GM18499 (cell line): ENCODE results near the gene TET2.

Source experiments
- ATAC-seq: cut with Tn5 transposase; IDR thresholded peaks from one replicate; pipeline ENCODE4 v1.9.1; 2021; ENCODE audit warnings: moderate number of reproducible peaks; ENCODE audit not compliant: insufficient read depth, unreplicated experiment

Gene TET2

DNA sequence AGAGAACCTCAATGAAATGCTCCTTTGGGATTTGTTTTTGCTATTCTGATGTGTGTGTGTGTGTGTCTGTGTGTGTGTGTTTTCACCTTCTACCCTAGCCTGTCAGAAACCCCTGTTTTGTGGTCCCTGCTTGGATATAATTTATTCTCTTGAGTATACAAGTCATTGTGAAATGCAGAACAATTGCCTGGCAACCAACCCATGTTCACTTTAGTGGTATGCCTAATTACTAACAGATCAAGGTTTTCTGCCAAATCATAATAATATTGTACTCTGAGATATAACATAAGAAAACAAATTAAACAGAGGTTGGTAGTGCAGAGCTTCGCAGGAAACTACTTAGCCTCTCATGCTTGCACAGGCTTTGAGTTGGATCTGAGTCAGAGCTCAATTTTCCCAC, 7.0 kb upstream of the TET2 start:
- ATAC-seq: no peak

DNA sequence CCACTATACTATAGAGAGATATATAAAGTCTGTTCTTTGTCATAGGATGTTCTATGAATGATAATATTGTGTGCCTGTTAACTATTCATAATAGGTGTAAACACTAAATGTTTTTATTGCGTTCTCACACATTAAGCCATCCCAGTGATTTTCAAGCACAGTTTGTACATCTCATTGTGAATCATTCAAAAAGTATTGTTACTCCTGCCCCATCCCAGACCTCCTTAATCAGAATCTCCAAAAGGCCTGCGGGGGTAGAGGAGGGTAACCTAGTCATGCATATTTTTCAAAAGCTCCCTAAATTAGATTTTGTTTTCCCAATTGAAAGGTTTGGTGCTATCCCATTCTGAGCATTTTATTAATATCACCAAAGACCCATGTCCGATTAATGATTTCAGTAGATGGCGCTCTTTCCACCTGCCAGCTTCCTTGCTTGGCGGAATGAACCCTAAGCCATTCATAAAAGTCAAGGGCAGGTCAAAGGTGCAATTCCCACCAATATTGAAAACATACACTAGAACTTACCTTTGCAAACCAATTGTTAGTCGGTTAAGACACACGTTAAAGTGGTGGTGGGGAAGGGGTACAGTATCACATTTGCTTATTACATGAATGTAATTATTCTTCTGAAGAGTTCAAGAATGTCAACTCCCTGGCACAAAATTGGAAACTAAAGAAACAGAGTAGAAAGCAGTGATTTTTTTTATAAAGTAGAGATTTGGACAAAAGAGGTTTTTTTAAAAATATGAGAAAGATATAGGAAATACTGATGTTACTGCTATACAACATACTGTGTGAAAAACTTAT, 5.8 kb upstream of the TET2 start:
- no peak for ATAC-seq

DNA sequence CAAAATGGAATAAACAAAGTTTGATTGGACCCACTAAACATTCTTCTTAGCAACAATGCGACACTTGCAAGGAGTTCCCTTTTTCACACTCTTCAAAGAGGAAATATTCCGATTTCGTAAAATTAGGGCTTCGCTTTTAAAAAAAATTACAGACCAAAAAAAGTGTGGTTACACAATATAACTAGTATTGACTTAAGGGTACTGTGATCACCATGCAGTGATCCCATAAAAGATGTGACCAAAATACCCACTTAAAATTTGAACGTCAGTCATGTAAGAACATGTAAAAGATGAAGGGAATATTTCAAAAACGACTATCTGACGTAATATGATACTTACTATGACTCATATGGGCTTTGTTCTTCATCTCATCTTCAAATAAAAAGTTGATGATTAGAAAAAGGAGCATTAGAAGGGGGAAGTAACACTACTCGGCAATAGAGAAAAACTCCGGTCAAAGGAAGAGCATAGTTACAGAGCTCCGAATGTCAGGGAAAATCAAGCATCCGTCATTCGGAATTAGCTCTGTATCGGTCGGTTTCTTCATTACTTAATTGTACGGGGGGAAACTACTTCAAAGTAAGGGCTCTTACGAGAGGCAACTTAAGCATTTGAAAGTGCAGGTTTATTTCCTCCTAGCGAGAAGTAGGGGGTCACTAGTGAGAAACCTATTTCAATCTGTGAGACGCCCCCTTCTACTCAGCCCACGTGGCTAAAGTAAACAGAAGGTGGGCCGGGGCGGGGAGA, 1.3 kb upstream of the TET2 start:
- ATAC-seq: no peak

DNA sequence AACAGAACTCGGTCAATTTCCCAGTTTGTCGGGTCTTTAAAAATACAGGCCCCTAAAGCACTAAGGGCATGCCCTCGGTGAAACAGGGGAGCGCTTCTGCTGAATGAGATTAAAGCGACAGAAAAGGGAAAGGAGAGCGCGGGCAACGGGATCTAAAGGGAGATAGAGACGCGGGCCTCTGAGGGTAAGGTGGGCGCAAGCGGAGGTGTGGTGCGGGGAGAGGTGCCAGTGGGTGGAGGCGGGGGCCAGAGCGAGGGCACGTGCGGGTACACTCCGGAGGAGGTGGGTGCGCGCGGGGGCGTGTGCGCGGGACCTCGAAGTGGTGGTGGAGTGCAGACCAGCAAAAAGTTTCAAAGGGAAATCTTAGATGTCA, 787 bp upstream of the TET2 start:
- ATAC-seq: peak; percentile 2

DNA sequence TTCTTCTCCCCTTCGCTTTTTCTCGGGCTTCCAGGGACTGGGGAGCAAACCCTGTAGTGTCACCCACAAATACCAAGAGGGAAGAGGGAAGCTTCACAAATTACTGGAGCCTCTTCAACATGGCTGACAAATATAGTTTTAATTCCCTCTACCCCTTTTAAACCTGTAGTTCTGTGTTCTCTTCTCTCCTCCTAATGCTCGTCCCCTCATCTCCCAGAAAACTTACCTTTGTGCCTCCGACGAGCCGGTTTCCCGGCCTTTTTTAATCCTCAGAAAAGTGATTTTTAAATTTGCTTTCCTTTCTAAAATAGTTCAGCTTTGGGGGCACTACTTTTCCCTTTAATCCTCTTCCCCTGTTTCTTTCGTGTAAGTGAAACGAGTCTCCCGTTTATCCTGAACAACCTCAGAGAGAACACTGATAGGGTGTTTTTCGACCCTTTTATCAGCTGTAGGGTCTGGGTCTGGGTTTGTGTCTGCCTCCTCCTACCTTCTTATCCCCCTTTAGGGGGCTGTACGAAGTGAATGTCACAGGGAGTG, 408 bp downstream of the TET2 start:
- peak; percentile 5 for ATAC-seq

DNA sequence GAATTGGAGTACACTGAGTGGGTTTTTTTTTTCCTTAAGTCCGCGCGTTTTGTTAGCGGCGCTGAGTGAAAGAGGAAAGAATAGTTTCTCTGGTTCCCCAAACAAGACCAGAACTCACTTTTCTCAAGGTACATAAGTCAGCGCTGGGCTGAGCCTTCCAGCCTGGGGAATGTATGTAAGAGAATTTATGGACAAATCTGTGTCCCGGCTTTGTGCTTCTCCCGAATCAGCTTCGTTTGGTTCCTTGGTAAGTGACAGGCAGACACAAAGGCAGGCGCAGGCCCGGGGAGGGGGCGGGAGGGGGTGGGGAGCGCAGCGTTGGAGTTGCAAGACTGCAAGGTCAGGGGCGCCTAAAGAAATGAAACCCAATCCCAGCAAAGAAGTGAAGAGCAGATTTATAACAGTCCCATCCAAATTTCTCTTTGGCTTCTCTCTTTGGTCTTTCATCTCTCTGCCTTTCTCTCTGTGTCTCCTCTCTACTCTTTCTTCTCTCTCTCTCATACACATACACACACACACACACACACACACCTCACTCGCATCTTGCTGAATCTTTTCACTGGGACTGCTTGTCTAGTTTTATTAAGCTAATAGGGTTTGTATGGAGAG, 981 bp downstream of the TET2 start:
- ATAC-seq: no peak

DNA sequence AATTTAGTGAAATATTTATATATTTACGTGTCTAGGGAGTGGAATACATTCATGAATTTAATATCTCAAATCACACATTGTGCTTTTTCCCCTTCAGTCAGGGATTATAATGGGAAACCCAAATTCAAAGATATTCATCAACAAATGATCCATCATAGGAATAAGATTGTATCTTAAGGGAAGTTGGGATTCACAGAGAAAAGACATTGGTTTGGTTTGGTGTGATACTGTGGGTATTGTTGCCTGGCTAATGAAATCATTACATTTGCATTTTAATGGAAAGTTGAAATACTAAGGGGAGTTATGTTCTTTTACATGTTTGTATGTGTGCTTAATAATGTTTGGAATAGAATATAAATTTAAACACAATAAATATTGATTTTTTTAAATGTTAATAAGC, 1.7 kb downstream of the TET2 start:
- no peak for ATAC-seq

DNA sequence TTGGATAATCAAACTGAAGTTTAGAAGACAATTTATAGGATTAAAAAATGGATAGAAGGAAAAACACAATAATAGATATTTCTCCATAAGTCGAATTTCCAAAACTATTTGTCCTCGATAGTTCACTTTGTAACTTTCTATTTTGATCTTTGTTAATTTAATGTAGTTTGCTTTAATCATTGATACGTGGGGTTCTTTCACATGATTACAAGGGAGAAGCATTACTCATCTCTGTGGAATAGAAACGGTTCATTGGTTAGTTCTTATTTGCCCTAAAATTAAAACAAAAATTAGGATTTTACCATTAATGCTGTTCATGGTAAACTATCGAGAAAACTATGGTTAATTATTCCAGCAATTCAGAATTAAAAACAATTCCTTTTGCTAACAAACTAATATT, 2.1 kb downstream of the TET2 start:
- no peak for ATAC-seq

DNA sequence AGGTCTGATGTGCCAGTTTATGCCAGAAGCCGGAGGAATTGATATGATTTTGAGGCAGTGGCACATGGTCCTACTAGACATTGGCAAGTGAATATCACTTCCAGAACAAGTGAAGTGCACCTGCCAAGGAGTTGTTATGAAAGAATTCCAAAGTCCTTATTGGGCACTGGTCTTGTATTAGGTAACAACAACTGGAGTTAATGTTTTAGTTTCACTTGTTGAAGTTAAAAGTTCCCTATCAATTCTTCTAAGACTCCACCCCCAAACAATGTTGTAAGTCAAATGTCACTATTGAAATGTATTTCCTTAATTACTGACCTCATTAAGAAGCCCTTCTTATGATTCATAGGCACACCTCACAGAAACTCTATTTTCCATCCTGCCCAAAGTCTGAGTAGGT, 3.1 kb downstream of the TET2 start:
- ATAC-seq: no peak

DNA sequence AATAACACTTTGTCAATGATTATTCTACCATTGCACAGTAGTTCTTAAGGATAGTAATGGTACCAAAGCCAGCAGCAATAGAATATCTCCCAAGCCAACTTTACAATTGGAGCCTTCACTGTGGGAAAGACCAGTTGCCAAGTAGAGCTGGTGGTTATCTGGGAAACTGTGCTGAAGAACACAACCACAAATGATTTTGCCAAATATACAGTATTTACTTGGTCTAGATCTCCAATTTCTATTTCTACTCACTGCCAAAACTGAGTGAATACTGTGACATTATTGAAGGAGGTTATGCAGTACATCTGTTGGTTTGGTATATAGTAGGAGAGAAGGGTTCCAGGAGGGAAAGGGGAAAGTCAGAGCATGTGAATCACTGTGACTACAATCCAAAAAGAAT, 3.8 kb downstream of the TET2 start:
- ATAC-seq: no peak

DNA sequence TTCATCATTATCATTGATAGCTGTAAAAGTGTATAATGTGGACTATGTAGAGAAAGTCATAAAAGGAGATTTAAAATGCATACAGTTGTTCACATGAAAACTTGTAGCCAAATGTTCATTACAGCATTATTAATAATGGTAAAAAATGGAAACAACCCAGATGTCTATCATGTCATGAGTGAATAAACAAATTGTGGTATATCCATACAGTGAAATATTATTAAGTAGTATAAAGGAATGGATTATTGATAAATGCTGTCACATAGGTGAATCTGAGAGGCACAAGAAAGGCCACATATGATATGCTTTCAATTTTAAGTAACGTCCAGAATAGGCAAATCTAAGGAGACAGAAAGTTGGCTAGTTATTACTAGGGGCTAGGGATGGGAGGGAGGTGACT, 7.1 kb downstream of the TET2 start:
- no peak for ATAC-seq

DNA sequence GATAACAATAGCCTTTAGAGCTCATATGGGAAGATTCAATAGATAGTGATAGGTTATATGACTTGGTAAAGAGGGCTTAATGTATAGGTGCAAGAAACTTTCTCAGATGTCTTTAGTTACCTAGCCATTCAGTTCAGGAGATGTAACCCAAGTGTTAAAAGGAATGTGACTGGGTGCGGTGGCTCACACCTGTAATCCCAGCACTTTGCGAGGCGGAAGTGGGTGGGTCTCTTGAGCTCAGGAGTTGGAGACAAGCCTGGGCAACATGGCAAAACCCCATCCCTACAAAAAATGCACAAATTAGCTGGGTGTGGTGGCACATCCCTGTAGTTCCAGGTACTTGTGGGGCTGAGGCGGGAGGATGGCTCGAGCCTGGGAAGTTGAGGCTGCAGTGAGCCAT, 7.9 kb downstream of the TET2 start:
- no peak for ATAC-seq

DNA sequence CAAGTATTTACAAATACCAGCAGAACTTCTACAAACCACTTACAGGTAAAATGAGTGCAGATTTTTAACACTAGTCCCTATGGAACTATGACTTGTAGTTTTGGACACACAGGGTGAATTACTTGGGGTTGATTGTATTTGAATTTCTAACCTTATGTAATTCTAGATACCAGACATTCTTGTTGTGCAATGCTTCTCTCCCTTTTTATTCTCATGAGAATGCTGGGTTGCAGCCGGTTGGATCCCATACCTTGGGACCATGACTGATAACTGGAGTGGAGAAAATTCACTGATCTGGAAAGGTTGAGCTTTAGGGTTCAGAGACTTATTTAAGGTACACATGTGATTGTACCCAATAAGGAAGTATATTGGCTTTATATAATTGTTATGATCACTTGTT, 8.8 kb downstream of the TET2 start:
- ATAC-seq: no peak

DNA sequence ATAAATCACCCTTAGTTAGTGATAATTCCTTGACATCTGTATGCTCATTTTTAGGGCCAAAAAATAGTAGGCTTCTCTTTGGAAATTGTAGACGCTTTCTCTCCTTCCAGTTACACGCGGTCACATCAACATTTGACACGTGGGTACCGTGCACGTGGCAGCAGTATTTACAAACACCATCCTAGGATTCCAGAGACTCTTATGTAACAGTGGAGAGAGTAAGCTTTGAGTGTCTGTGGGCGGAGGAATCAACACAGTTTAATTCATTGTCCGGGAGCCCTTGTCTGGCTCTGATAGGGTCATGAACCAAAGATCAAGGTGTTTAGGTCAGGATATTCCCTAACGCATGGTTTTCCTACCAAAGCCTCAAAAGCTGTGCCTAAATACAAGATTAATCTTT, 12.2 kb downstream of the TET2 start:
- ATAC-seq: no peak

DNA sequence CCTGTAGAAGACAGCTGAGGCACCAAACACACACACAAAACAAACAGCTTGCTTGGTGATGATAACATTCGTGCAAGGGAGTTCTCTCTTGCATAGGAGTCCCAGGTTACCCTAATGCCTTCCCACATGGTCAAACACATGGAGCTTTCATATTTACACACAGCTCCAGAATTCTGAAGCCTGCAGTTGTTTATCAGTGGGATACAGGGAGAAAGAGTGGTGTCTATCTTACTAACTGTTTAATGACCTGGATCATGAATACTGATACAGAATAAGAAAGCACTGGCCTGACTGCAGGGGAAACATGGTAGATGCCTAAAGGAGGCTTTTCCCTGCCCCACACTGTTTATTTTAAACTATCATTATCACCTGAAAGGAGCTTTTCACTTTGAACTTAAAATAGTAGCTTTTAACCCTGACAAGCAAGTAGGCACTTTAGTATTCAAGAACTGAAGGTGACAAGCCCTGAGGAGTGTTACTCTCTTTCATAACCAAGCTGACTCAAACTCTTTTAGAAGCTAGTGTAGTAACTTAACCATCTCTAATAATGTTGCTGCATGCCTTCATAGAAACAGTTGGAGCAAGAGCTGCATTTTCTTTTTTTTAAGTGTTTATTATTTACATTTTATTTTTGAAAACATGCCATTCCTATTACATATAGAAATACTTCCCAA, 15.6 kb downstream of the TET2 start:
- ATAC-seq: no peak

DNA sequence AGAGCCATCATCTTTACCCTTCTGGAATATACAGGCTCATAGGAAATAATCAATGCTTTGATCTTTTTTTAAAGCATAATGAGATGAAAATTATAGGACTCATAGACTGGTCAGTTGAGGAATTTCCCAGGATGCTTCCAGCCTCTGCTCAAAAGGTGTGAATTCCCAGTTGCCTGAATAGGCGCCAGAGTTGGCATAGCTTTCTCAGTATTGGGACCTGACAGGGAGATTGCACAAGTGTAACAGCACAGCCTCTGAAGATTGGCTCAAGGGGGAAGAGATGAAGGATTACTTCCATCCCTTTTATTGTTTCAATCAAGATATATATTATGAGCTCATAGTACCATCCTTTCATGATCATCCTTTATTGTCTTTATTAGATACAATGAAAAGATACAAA, 17.9 kb downstream of the TET2 start:
- ATAC-seq: no peak

DNA sequence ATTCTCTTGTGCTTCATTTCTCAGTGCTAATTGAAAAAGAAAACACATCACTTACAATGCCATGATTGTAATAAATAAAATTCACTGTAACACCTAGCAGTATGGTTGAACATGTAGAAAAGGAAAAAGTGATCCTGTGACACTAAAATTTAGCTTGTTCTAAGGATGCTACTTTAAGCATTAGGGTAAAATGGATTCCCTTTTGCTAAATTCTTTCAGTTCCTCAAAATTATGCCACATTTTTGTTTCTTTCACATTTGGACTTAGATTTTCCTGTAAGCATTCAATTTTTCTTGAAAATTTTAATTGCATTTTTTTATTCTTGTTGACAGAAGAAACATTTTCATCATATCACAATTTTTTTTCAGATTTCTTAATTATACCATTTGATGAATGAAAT, 19.4 kb downstream of the TET2 start:
- no peak for ATAC-seq

DNA sequence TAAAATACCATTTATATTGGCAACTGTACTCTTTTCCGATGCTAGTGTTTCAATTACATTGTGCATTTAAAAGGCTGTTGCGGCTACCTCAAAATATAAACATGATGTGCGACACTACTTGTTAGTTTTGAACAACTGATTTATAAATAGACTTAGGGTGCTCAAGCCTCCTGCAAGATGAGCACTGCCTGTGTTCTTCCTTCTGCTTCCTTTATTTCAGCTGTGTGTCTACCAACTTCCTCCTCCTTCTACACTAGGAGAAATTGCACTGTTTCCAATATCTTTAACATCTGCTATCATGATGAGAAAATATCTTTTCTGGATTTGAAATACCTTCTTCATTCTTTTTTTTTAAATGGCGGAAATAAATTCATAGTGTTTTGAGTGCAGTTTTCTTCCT, 24.0 kb downstream of the TET2 start:
- no peak for ATAC-seq

DNA sequence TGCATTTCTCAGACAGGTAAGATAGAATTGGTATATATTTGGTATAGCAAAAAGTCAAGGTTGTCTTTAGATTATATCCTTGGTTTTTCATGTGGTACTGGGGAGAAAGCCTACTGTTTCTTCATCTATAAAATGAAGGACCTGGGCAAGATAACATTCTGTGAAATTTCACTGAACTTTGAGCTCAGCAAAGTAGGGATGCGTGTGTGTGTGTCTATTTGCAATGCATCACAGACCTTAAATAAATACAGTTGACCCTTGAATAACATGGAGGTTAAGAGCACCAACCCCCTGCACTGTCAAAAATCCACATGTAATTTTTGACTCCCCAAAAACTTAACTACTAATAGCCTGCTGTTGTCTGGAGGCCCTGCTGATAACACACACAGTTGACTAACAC, 25.2 kb downstream of the TET2 start:
- ATAC-seq: no peak

DNA sequence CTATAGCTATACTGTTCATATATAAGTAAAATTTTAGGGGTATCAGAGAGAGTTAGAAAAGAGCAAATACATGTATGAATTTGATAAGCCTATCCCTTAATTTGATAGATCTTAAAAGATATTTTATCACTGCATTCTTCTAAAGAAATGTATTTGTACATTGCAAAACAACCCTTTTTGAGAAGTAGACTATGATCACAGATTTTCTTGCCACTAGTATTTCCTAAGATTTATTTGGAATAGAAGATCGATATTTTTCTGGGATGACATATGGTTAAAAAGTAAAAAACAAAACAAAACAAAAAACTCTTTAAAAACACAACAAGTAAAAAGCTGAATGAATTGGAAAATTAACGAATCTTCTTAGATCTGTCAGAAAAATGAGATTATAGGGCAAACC, 27.4 kb downstream of the TET2 start:
- no peak for ATAC-seq
